Ureter (tissue), 1 donor: ENCODE data around the gene C2orf76. TPM values are rescaled to one million over a fixed set of nuclear protein-coding genes. Genes with fewer than 3 reads are reported as not detected.
A peak's percentile ranks its signal among the peaks of the same experiment; 100 is the strongest.
"Not testable (repeated sequence)": the region's sequence is repeated elsewhere in the genome, so short reads cannot be mapped to it uniquely, and the experiment has no call there.

ENCODE experiments used
- DNase-seq: peaks from one replicate; pipeline ENCODE4 v3.0.0-alpha.2; 2020; ENCODE audit warnings: low spot score
- total RNA-seq: library from RNA; stranded (reverse); gene quantifications from one replicate; pipeline ENCODE4 v1.2.4, GENCODE V29; 2023
- donor health status: DM: yes; HTN: yes; CAD: no.

C2orf76 gene
- total RNA-seq, 1 donor from 2014 or later: 14.3 TPM

DNA sequence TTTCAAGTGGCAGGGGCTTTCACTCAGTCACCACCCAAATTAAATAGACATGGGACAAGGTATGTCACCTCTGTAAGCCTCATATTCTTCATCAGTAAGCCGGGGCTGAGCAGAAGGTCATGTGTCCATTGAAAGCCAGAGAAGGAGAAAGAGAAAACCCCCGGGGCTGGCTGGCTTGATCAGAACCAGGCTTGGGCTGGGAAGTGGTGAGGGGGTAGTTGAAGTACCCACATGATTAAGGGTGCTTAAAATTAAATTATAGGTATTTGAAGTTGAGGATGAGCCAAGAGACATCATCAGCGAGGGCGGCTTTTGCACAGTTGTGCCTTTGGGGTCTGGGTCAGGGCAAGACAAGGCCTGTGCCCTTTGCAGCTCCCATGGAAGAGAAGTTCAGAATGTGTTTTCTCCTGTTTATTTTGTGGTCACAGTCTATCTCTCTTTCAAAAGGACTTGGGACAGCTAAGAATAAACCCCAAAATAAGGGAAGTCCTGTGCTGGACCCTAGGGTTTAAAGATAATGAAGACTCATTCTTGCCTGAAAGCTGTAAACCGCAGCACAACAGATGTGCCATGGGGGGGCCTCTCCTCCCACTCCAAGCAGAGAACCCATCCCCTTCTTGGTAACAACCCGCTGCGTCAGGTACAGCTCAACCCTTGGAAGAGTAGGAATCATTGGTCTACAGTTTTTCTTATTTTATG is 10.8 kb upstream of the C2orf76 start:
- no peak for DNase-seq

DNA sequence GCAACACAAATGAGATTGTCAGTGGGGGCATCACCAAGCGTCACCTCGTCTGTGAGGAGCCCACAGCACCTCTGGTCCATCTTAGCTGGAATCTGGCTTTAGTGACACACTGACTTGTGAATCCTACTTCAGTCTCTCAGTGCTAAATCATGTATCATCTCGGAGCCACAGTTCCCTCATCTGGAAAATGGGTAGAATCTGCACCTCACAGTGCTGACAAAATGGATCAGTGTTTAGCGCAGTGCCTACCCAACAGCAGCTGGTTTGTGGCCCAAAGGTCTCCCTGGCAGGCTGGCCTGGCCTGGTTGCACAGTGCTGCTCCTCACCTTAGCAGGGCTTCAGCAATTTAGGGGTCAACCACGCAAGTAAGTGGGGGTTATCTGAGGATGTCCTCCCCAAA is 10.2 kb upstream of the C2orf76 start:
- no peak for DNase-seq

DNA sequence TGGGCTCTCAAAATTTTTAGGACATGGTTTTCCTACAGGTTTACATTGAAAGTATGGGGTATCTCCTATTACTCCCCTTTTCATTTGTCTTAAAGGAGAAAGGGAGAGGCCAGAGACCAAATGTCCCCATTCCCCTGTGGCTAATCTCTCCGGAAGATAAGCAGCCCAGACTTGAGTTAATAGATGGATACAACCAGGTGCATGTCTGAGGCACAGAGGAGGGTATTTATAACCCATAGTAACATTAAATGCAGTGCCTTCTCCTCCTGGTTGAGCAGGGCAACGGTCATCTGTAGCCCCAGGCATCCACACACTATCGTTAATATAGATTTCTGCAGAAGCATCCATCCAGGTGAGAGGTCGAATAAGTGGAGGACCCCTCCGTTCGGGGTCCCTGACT is 9.8 kb upstream of the C2orf76 start:
- not testable (repeated sequence) for DNase-seq

DNA sequence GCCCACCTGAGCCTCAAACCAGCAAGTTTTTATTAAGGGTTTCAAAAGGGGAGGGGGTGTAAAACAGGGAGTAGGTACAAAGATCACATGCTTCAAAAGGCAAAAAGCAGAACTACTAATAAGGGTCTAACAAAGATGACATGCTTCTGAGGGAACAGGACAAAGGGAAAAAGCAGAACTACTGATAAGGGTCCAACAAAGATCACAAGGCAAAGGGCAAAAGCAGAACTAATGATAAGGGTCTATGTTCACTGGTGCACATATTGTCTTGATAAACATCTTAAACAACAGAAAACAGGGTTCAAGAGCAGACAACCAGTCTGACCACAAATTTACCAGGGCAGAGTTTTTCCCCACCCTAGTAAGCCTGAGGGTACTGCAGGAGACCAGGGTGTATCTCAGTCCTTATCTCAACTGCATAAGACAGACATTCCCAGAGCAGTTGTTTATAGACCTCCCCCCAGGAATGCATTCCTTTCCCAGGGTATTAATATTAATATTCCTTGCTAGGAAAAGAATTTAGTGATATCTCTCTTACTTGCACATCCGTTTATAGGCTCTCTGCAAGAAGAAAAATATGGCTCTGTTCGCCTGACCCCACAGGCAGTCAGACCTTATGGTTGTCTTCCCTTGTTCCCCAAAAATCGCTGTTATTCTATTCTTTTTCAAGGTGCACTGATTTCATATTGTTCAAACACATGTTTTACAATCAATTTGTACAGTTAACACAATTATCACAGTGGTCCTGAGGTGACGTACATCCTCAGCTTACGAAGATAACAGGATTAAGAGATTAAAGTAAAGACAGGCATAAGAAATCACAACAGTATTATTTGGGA is 7.5 kb upstream of the C2orf76 start:
- not testable (repeated sequence) for DNase-seq

DNA sequence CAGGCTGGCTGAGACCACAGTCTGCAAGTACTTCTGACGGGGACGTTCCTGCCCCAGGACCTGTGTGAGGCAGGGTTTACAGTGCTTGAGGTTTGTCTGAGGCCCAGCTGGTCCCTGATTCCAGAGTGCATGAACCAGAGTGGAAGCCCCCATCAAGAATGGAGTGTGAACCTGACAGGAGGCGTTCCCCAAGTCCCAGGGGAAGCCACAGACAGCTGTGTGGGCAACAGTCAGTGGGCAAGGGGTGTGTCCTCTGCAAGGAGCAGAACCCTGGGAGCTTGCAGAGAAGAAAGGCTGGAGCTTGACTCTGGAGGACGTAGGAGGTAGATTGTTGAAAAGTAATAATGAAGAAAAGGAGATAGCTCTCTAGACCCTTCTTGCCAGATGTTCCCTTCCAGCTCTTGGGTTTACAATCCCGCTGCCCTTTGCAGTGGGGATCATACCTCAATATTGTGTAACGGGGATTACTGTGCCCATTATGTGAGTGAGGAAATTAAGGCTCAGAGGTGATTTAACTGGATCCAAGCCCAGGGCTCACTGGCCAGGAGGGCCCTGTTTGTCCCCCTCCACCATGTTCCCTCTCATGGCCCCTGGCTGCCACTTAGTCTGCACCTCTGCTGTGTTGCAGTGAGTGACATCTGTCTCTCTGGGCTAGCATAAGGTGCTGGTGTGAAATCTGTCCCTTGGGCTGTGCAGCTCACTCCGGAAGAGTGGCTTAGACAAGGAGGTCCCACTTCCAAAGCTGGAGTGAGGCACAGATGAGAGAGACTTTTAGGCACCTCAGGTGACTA is 6.3 kb upstream of the C2orf76 start:
- DNase-seq: no peak

DNA sequence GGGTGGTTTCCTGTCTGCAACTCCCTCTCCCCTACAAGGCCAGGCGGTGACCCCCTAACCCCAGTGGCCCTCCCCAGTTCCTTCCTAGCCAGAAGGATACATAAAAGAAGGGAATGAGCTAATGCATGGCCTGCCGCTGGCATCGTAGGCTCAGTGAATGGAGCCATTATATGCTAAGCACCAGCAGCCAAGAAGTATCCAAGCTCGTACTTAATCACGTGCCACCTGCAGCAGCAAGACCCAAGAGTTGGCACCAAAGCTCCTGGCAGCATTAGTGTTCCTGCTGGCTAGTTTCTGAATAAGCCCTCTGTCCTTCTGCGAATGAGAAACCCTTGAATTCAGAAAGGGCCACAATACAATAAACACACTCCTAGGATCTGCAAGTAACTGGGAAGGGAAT is 4.5 kb upstream of the C2orf76 start:
- no peak for DNase-seq

DNA sequence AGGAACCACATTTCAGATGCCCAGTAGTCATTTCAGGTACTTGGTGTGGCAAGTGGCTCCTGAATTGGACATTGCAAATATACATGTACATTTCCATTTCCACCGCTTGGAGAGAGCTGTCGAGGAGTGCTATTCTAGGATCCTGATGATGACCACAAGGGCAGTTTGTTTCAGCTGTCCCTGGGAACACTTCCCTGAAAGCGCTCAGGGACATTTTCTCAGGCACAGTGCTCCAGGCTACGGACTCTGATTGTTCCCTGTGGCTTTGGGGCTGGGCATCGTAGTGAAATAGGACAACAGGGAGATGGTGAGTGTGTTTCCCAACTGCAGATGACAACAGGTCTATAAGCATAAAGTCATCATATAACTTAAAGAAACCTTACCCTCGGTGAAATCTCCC is 3.2 kb upstream of the C2orf76 start:
- no peak for DNase-seq

DNA sequence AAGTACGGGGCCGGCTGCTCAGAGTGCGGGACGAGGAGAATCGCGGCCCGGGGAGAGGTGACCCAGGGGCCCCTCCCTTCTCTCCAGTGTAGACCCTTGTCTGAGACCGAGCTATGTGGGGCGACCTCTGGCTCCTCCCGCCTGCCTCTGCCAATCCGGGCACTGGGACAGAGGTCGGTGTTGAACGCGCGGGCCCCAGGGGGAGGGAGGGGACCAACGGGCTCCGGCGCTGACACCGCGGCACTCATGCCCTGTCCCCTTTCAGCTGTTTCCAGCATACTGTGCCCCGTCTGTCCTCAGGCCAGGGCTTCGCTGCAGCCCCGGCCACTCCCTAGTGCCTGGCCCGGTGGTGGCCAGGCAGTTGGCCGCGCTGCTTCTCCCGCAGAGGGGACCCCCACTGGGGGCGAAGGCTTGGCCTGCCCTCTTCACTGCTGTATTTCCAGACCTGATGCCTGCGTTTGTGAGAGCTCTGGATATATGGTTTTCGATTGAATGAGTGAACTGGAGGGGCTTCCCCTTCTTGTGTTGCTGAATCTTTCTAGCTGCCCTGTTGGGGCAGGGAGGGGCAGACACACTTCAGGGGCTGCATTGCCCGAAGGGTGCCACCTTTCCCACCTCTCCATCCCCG is 952 bp upstream of the C2orf76 start:
- peak; percentile 56 for DNase-seq

DNA sequence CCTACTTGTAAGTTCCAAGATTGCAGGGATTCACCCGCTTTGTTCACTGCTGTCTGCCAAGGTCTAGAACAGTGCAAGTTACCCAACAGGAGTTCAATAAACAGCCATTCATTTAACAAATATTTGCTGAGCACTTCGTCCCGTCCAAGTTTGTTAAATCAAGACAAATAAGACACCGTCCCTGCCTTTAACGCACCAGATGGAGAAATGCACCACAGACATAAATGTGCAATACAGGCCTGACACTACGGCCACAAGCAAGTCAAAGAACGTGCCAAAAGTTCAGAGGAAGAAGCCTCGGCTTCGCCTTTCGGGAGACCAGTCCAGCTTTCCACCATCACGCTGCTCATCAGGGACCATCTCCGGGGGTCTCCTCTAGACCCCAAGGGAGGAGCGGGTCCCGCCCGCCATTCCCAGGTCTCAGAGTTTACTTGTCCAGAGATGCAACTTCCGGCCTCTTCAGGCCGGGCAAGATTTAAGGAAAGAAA is 429 bp downstream of the C2orf76 start:
- DNase-seq: no peak

DNA sequence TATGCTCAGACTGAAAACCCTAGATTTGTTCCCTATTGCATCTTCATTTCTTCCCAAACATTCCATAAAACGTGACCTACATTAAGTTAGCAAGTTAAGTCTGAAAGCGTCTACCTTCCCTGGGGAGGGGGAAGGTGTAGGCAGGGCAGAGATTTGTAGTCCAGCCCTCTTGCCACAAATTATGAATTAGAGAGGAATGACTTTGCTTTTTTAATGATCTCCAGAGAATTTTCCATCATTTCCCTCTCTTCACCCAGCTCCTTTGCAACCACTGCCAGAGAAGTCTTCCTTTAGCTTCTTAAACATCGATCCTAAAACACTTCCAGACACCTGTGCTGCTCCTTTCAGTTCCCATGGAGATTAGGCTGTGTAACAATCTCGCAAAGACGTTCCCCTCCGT is 1.2 kb downstream of the C2orf76 start:
- DNase-seq: no peak

DNA sequence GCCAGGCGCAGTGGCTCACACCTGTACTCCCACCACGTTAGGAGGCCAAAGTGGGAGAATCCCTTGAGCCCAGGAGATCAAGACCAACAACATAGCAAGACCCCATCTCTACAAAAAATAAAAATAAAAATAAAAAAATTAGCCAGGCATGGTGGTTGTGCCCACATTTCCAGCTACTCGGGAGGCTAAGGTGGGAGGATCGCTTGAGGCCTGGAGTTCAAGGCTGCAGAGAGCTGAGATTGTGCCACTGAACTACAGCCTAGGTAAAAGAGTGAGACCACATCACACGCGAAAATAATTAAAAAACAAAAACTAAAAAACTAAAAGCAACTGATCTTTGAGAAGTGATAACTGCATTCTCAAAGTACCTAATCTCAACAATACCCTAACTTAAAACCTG is 1.8 kb downstream of the C2orf76 start:
- no peak for DNase-seq

DNA sequence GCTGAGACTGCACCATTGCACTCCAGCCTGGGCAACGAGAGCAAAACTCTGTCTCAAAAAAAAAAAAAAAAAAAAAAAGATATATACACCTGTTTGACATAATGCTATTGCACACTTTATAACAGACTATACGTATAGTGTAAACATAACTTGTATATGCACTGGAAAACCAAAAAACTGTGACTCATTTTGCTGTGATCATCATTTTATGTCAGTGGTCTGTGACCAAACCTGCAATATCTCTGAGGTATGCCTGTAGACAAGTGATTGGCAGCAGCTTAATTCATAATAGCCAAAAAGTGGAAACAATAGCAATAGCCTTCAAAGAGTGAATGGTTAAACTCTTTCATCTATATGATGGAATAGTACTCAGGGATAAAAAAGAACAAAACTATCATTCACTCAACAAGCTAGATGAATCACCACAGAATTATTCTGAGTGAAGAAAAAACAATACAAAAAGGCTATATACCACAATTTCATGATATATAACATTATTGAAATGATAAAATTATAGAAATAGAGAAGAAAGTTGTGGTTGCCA is 6.1 kb downstream of the C2orf76 start:
- DNase-seq: no peak

DNA sequence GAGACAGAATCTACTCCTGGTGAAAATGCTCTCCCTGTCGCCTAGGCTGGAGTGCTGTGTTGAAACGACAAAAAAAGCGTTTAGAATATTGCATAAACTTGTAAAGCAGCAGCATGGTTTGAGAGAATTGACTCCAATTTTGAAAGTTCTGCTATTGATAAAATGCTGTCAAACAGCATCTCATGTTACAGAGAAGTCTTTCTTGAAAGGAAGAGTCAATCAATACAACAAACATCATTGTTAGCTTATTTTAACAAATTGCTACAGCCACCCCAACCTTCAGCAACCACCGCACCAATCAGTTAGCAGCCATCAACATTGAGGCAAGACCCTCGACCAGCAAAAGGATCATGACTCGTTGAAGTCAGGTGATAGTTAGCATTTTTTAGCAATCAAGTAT is 6.9 kb downstream of the C2orf76 start:
- DNase-seq: no peak

DNA sequence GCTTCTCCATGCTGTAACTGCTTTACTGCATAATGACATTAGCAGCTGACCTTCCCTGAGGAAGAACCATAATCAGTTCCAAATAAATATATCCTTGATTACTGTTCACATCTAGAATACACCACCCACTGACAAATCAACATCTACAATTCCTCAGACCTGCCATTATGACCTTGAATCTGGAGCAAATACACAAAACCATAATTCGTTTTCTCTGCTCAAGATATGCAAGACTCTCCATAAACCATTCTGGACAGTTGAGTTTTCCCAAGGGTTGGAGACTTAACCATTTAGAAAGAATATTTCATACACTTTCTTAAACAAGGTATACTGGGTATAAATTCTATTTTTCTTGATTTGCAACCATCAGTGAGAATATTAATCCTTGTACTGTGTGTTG is 11.8 kb downstream of the C2orf76 start:
- no peak for DNase-seq

DNA sequence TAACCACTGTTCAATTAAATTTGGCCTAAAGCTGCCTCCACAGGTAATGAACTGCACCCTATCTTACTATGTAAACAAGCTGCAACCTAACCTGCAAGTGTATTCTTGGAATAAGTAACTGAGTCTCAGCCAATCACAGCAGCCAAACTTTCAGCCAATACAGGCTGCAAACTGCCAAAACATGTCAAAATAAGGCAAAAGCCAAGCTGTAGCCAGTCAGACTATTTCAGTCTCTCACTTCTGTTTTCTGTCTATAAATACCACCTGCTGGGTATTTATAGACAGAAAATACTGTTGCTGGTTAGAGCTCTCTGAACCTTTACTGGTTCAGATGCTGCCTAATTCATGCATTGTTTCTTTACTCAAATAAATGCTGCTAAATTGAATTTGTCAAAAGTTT is 14.3 kb downstream of the C2orf76 start:
- no peak for DNase-seq

DNA sequence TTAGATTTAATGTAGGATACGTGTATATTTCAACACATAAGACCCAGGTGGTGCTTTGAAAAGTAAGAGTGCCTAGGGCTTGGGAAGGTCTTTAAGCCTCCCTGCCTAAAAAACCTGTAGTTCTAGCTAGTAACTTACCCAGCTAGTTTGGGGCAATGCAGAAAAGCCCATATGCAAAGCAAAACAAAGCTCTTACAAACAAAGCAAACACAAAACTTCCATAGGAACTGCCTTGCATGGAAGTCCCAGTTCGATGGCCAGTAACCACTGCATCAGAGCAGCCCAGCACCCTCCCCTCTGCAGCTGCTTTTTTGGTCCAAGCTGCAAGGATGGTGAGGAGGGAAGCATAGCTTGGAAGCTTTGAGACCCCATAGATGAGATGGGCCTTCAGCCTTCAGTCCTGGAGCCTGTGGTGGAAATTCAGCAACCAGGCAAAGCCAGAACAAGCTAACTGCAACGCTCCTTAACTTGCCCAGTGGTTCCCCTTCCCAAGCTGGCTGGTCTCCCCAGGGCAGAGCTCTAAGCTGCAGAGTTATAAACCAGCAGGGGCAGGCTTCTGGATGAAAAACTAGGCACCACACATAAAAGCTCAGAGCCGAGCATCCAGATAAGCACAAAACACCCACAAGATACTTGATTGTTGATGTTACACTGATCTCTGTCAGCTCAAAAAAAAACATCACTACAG is 16.2 kb downstream of the C2orf76 start:
- no peak for DNase-seq

DNA sequence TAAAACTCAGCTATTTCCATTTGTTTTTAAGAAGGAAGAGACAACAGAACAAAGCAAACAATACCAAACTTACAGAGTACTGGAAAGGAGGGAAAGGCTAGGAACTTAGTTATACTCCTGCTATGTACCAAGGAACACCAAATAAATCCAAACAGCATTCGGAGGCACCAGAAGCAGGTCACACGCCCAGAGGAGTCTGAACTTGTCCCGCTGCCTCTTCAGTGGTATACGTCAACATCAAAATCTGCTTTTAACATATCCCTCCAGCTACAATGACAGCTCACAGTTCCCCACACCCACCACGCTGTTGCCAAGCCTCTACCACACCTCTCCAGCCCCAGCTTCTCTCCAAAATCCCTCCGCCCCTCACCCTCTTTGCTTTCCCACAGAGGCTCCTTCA is 17.3 kb downstream of the C2orf76 start:
- no peak for DNase-seq

DNA sequence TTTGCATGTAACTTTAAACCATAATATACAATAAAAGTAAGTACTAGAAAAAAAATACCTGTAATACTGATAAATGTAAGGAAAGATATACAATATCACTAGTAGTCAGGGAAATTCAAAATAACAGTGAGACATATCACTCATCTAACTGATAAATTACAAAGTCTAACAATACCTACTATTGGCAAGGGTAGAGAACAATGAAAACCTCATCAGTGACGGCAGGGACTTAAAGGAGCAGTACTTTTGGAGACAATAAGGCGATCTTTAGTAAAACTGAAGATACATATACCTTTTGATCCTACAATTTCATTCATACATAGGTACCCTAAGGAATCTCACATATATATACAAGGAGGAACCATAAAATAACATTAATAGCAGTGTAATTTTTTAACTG is 24.9 kb downstream of the C2orf76 start:
- no peak for DNase-seq

DNA sequence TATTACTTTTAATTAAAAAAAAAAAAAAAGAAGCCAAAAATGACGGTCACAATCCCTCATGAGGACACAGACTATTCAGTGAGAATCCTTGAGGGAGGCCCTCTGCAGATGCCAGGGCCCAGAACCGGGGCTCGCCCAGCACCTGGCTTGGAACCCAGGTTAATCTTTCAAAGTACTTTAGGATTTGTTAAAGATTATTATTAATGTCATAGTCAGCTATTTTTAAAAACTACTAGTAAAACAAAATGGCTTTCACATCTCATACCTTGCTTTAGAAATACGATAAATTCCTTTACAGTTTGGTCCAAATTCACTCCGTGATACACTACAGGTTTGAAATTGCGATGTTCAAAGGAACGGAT is 27.1 kb downstream of the C2orf76 start:
- no peak for DNase-seq

DNA sequence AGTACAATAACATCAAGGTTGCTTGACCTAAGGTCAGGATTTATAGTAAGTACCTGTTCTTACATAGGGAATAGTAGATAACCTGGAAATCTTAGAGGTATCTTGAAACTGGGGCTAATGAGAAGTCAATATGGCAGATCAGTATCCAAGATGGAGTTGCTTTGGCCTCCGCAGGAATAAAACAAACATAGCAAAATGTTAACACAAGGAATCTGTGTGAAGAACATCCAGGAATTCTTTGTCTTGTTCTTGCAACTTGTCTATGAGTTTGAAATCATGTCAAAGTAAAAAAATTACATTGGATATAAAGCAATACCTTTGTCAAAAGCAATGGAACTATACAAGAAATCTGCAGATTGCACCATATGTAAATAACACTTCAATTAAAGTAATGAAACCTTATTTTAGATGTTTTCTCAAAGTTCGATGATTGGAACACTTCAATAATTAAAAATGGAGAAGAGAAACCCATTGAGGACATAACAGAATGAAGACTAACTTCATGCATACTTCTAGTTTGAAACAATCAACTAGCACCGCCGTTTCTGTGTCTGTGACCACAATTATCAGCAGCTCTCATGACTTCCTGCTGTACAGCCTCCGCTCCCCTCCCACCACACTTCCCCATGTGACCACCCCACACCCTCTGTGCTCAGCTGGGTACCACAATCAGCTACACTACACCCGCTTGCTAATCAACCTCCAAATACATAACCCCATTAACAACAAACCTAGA is 27.6 kb downstream of the C2orf76 start:
- peak; percentile 50 for DNase-seq
